SH-SY5Y (cell line): ENCODE results near the gene TEPSIN.

Experiments
- GATA2 ChIP-seq: IDR thresholded peaks from 2 replicates; pipeline ENCODE4 v1.6.1; 2011; ENCODE audit warnings: mild to moderate bottlenecking, low read depth, low read length
- GATA3 ChIP-seq: IDR thresholded peaks from 2 replicates; pipeline ENCODE4 v1.6.1; 2011; ENCODE audit warnings: low read depth, mild to moderate bottlenecking, low read length, moderate library complexity

GRCh38 chr17:81260641-81261040 lies 21.8 kb upstream of the TEPSIN start:
- no peak for TF ChIP-seq GATA2
- TF ChIP-seq GATA3 = no peak
